H9 (cell line): Measurements from ENCODE around the gene SRPK3. TPM values are rescaled to one million over a fixed set of nuclear protein-coding genes. Genes with fewer than 3 reads are reported as not detected.

ENCODE experiments used
- DNase-seq: peaks from one replicate; pipeline ENCODE4 v3.0.0-alpha.2; 2017
- H2AFZ ChIP-seq: one replicate; pipeline ENCODE4 v1.6.1; 2013; ENCODE audit warnings: mild to moderate bottlenecking, low read length, control low read depth, moderate library complexity
- H2AK5ac ChIP-seq: 2 replicates; pipeline ENCODE4 v1.6.1; 2013; ENCODE audit warnings: low read length, control low read depth, mixed read lengths; ENCODE audit not compliant: insufficient read length
- H2BK120ac ChIP-seq: one replicate; pipeline ENCODE4 v1.6.1; 2013; ENCODE audit warnings: low read depth, mild to moderate bottlenecking, low read length, control low read depth, inconsistent platforms; ENCODE audit not compliant: poor library complexity, severe bottlenecking
- H2BK12ac ChIP-seq: 2 replicates; pipeline ENCODE4 v1.6.1; 2013; ENCODE audit warnings: low read length, control low read depth, mixed read lengths, low read depth; ENCODE audit not compliant: insufficient read length
- H2BK15ac ChIP-seq: 2 replicates; pipeline ENCODE4 v1.6.1; 2013; ENCODE audit warnings: low read depth, low read length, control low read depth
- H2BK20ac ChIP-seq: one replicate; pipeline ENCODE4 v1.6.1; 2013; ENCODE audit warnings: low read depth, mild to moderate bottlenecking, low read length, control low read depth, inconsistent platforms; ENCODE audit not compliant: poor library complexity, severe bottlenecking
- H2BK5ac ChIP-seq: 2 replicates; pipeline ENCODE4 v1.6.1; 2013; ENCODE audit warnings: low read length, control low read depth, mixed read lengths; ENCODE audit not compliant: insufficient read length
- H3K14ac ChIP-seq: 2 replicates; pipeline ENCODE4 v1.6.1; 2013; ENCODE audit warnings: low read length, control low read depth; ENCODE audit not compliant: insufficient read depth
- H3K18ac ChIP-seq: 2 replicates; pipeline ENCODE4 v1.6.1; 2013; ENCODE audit warnings: low read depth, mild to moderate bottlenecking, mixed read lengths, low read length, control low read depth; ENCODE audit not compliant: insufficient read length
- H3K23ac ChIP-seq: 2 replicates; pipeline ENCODE4 v1.6.1; 2013; ENCODE audit warnings: low read length, control low read depth, mixed read lengths, low read depth; ENCODE audit not compliant: insufficient read length
- H3K23me2 ChIP-seq: 2 replicates; pipeline ENCODE4 v1.6.1; 2013; ENCODE audit warnings: low read depth, mild to moderate bottlenecking, mixed read lengths, low read length, control low read depth; ENCODE audit not compliant: insufficient read length, poor library complexity, severe bottlenecking
- H3K27ac ChIP-seq: 2 replicates; pipeline ENCODE4 v1.5.1; 2013; ENCODE audit warnings: low read length, control low read depth, mixed read lengths, low read depth; ENCODE audit not compliant: insufficient read length
- H3K27me3 ChIP-seq: 2 replicates; pipeline ENCODE4 v1.6.1; 2013; ENCODE audit warnings: low read length, control low read depth, inconsistent platforms; ENCODE audit not compliant: insufficient read depth
- H3K4ac ChIP-seq: 2 replicates; pipeline ENCODE4 v1.6.1; 2013; ENCODE audit warnings: low read depth, mild to moderate bottlenecking, control low read depth, inconsistent platforms, low read length, moderate library complexity
- H3K4me1 ChIP-seq: 2 replicates; pipeline ENCODE4 v1.6.1; 2013; ENCODE audit warnings: low read length, control low read depth, inconsistent platforms; ENCODE audit not compliant: insufficient read depth
- H3K4me2 ChIP-seq: 2 replicates; pipeline ENCODE4 v1.6.1; 2013; ENCODE audit warnings: low read length, control low read depth, mixed read lengths; ENCODE audit not compliant: insufficient read length, insufficient read depth
- H3K56ac ChIP-seq: 2 replicates; pipeline ENCODE4 v1.6.1; 2013; ENCODE audit warnings: low read depth, mild to moderate bottlenecking, mixed read lengths, low read length, control low read depth; ENCODE audit not compliant: insufficient read length
- H3K79me1 ChIP-seq: 2 replicates; pipeline ENCODE4 v1.6.1; 2013; ENCODE audit warnings: low read depth, mild to moderate bottlenecking, moderate library complexity, low read length, control low read depth, inconsistent platforms; ENCODE audit not compliant: insufficient read depth, poor library complexity, severe bottlenecking
- H3K79me2 ChIP-seq: 2 replicates; pipeline ENCODE4 v1.6.1; 2013; ENCODE audit warnings: low read length, control low read depth, inconsistent platforms; ENCODE audit not compliant: insufficient read depth
- H3K9ac ChIP-seq: 2 replicates; pipeline ENCODE4 v1.6.1; 2013; ENCODE audit warnings: low read length, control low read depth, mixed read lengths; ENCODE audit not compliant: insufficient read length; ENCODE audit errors: extremely low read depth
- H3K9me3 ChIP-seq: one replicate; pipeline ENCODE4 v1.6.1; 2013; ENCODE audit warnings: low read depth, low read length, inconsistent platforms; ENCODE audit not compliant: control insufficient read depth
- H3T11ph ChIP-seq: one replicate; pipeline ENCODE4 v1.6.1; 2013; ENCODE audit warnings: mild to moderate bottlenecking, low read length, control low read depth, inconsistent platforms
- H4K20me1 ChIP-seq: one replicate; pipeline ENCODE4 v1.6.1; 2013; ENCODE audit not compliant: control insufficient read depth, insufficient read length, insufficient read depth
- H4K5ac ChIP-seq: 2 replicates; pipeline ENCODE4 v1.6.1; 2013; ENCODE audit warnings: low read depth, mild to moderate bottlenecking, mixed read lengths, low read length, control low read depth; ENCODE audit not compliant: insufficient read length
- H4K8ac ChIP-seq: replicated peaks from 2 replicates; pipeline ENCODE4 v1.6.1; 2013; ENCODE audit warnings: low read length, control low read depth, mixed read lengths, low read depth; ENCODE audit not compliant: insufficient read length
- H4K91ac ChIP-seq: 2 replicates; pipeline ENCODE4 v1.6.1; 2013; ENCODE audit warnings: low read depth, mild to moderate bottlenecking, moderate library complexity, mixed read lengths, low read length, control low read depth; ENCODE audit not compliant: insufficient read length
- H3K27ac Mint-ChIP-seq, 3 experiments: 2 replicates in 2 of 3; 3 replicates in 1 of 3; pipeline ENCODE4 v1.8.0; 2020 to 2021; ENCODE audit warnings: mixed read lengths in 3 of 3, mild to moderate bottlenecking in 1 of 3, moderate library complexity in 1 of 3
- H3K27me3 Mint-ChIP-seq: 2 replicates; pipeline ENCODE4 v1.8.0; 2021; ENCODE audit warnings: low read depth, mild to moderate bottlenecking, moderate library complexity, mixed read lengths
- H3K36me3 Mint-ChIP-seq, 3 experiments: 2 replicates in 2 of 3; 3 replicates in 1 of 3; pipeline ENCODE4 v1.8.0; 2020 to 2021; ENCODE audit warnings: low read depth in 3 of 3, mixed read lengths in 3 of 3; ENCODE audit not compliant: insufficient read depth in 1 of 3
- H3K4me1 Mint-ChIP-seq, 2 experiments: 2 replicates each; pipeline ENCODE4 v1.8.0; 2020; ENCODE audit warnings: mixed read lengths in 2 of 2
- H3K4me3 Mint-ChIP-seq, 2 experiments: 2 replicates in 1 of 2; 3 replicates in 1 of 2; pipeline ENCODE4 v1.8.0; 2020 to 2021; ENCODE audit warnings: mild to moderate bottlenecking in 2 of 2, mixed read lengths in 2 of 2, moderate library complexity in 1 of 2
- H3K9me3 Mint-ChIP-seq, 2 experiments: 2 replicates in 1 of 2; 3 replicates in 1 of 2; pipeline ENCODE4 v1.8.0; 2020; ENCODE audit warnings: mild to moderate bottlenecking in 2 of 2, mixed read lengths in 2 of 2, moderate library complexity in 1 of 2
- WGBS: extraction: QIAGEN DNeasy Blood & Tissue Kit; methylation state at CpG from one replicate; pipeline ENCODE4 v1.1.7; 2013; ENCODE audit warnings: missing lambda C conversion rate, low lambda C conversion rate, mixed read lengths; ENCODE audit not compliant: insufficient read length; ENCODE audit errors: extremely low coverage; 5-methylcytosine and 5-hydroxymethylcytosine counted together
- total RNA-seq: library from RNA; stranded (reverse); gene quantifications from 2 replicates; pipeline ENCODE4 v1.2.1, GENCODE V29; 2021
- TF ChIP-seq, protein P1 (sequence below): fragments of 200-600 bp; sonication (generic); conservative IDR thresholded peaks from 3 replicates; pipeline ENCODE4 v1.8.0; 2021; ENCODE audit warnings: antibody characterized with exemption, mild to moderate bottlenecking

The SRPK3 gene
- total RNA-seq, 1 experiment from 2014 or later, result not detected

DNA sequence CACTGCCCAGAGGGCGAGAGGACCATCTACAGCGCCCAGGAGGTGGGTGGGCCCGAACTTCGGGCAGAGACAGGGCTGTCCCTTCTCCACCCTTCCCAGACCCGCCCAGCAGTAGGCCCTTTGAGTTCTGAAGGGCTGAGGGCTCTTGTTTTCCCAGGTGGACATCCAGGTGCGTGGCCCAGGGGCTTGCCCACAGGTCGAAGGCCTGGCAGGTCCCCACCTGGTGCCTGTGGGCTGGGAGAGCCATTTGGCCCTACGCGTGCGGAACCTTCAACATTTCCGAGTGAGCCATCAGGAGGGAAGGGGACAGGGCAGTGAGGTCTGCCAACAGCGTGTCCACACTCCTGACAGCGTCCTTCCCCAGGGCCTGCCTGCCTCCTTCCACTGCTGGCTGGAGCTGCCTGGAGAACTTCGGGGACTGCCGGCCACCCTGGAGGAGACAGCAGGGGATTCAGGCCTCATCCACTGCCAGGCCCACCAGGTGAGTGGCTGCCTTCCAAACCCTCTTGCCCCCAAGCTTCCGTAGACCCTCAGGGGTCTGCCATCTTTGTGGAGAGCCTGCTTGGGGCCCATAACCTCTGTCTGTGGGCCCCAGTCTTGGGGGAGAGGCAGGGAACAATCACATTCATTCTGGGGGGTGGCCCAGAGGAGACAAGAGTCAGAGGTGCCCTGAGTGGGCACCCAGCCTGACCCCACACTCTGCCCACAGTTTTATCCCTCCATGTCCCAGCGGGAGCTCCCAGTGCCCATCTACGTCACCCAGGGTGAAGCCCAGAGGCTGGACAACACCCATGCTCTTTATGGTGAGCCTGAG lies 10.0 kb upstream of the SRPK3 start:
- H3K56ac ChIP-seq, result no peak overlapping the region
- H4K20me1 ChIP-seq, result no peaks in the 10 kb centered on the region
- H2AFZ ChIP-seq, result no peak overlapping the region
- no peak overlapping the region for H3K4ac ChIP-seq
- H3K79me1 ChIP-seq, result no peaks in the 10 kb centered on the region
- DNase-seq, result peak; percentile 22
- no peak overlapping the region for H3K23ac ChIP-seq
- no peak overlapping the region for H4K91ac ChIP-seq
- H3K4me1 ChIP-seq, result no peaks in the 10 kb centered on the region
- H3T11ph ChIP-seq, result no peak overlapping the region
- no peaks in the 10 kb centered on the region for H3K9me3 ChIP-seq
- TF ChIP-seq, protein P1, sequence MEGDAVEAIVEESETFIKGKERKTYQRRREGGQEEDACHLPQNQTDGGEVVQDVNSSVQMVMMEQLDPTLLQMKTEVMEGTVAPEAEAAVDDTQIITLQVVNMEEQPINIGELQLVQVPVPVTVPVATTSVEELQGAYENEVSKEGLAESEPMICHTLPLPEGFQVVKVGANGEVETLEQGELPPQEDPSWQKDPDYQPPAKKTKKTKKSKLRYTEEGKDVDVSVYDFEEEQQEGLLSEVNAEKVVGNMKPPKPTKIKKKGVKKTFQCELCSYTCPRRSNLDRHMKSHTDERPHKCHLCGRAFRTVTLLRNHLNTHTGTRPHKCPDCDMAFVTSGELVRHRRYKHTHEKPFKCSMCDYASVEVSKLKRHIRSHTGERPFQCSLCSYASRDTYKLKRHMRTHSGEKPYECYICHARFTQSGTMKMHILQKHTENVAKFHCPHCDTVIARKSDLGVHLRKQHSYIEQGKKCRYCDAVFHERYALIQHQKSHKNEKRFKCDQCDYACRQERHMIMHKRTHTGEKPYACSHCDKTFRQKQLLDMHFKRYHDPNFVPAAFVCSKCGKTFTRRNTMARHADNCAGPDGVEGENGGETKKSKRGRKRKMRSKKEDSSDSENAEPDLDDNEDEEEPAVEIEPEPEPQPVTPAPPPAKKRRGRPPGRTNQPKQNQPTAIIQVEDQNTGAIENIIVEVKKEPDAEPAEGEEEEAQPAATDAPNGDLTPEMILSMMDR, result no peak
- no peak overlapping the region for H3K4me2 ChIP-seq
- H3K79me2 ChIP-seq, result no peaks in the 10 kb centered on the region
- Mint-ChIP-seq H3K27ac (no peak overlapping the region), H3K4me3 (no peak overlapping the region), H3K4me1 (peaks cover 2 to 6% of the 10 kb centered on the region in 2 experiments; a peak in 3 of 4 replicates), H3K9me3 (peaks cover 26 to 55% of the 10 kb centered on the region in 2 experiments), H3K36me3 (no peaks in the 10 kb centered on the region; a peak in 1 of 7 replicates), H3K27me3 (0 out of 2 replicates have a peak, but pooled peaks cover 4% of the 10 kb centered on the region)
- H2BK15ac ChIP-seq, result no peak overlapping the region
- H2BK20ac ChIP-seq, result no peak overlapping the region
- H3K14ac ChIP-seq, result no peak overlapping the region
- H4K5ac ChIP-seq, result no peak overlapping the region
- H3K27me3 ChIP-seq, result no peaks in the 10 kb centered on the region
- H2BK5ac ChIP-seq, result no peak overlapping the region
- no peak overlapping the region for H2AK5ac ChIP-seq
- no peak overlapping the region for H2BK12ac ChIP-seq
- H3K9ac ChIP-seq, result no peak overlapping the region
- H2BK120ac ChIP-seq, result no peak overlapping the region
- H4K8ac ChIP-seq, result no peak overlapping the region
- no CpG with 5 or more reads among the region's 18 CpGs for WGBS
- H3K27ac ChIP-seq, result no peak overlapping the region
- H3K23me2 ChIP-seq, result no peaks in the 10 kb centered on the region
- H3K18ac ChIP-seq, result no peak overlapping the region
